ENCODE results near the gene GPC6.
A peak's percentile ranks its signal among the peaks of the same experiment; 100 is the strongest.

DNA sequence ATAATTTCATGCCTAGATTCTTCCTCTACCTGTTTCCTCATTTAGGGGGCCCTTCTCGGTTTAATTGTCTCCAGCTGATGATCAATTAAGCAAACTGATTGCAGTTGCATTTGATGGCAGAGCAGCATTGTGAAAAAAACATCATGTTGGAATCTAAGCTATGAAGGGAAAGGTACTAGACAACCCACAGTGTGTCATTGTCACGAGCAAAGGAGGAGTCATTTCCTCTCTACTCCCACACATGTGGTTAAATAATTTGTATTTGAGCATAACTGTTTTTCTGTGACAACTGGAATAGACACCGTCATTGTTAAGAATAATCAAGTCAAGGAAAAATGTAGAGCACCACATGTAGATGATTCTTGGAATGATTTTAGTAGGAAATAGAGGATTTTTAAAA is 1012.5 kb downstream of the GPC6 start:
- TF ChIP-seq EZH2 (IDR thresholded peaks at IDR 0.05; ENCODE audit: borderline replicate concordance, low read depth, low read length, severe bottlenecking) (no peak), POLR2A (IDR thresholded peaks at IDR 0.05; ENCODE audit: low read depth, low read length) (no peak), MYC (IDR thresholded peaks at IDR 0.05; ENCODE audit: low read depth, low read length) (no peak), JUN (IDR thresholded peaks at IDR 0.05; ENCODE audit: borderline replicate concordance, insufficient read depth, insufficient read length, low read depth) (peak; percentile 17), POLR2AphosphoS5 (IDR thresholded peaks at IDR 0.05; ENCODE audit: insufficient read depth, low read depth, low read length) (no peak), GATA2 (IDR thresholded peaks at IDR 0.05; ENCODE audit: insufficient read depth, insufficient read length, low read depth, low read length) (no peak), FOS (IDR thresholded peaks at IDR 0.05; ENCODE audit: borderline replicate concordance, insufficient read depth, low read length) (no peak)
- TF ChIP-seq, protein P1, sequence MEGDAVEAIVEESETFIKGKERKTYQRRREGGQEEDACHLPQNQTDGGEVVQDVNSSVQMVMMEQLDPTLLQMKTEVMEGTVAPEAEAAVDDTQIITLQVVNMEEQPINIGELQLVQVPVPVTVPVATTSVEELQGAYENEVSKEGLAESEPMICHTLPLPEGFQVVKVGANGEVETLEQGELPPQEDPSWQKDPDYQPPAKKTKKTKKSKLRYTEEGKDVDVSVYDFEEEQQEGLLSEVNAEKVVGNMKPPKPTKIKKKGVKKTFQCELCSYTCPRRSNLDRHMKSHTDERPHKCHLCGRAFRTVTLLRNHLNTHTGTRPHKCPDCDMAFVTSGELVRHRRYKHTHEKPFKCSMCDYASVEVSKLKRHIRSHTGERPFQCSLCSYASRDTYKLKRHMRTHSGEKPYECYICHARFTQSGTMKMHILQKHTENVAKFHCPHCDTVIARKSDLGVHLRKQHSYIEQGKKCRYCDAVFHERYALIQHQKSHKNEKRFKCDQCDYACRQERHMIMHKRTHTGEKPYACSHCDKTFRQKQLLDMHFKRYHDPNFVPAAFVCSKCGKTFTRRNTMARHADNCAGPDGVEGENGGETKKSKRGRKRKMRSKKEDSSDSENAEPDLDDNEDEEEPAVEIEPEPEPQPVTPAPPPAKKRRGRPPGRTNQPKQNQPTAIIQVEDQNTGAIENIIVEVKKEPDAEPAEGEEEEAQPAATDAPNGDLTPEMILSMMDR (IDR thresholded peaks at IDR 0.05; ENCODE audit: extremely low read depth in 1 of 2, insufficient read depth in 1 of 2, low read depth in 1 of 2, low read length in 2 of 2), result no peak
- TF ChIP-seq, protein P2, sequence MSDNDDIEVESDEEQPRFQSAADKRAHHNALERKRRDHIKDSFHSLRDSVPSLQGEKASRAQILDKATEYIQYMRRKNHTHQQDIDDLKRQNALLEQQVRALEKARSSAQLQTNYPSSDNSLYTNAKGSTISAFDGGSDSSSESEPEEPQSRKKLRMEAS (IDR thresholded peaks at IDR 0.05; ENCODE audit: insufficient read depth, insufficient read length), result no peak

All from endothelial cell of umbilical vein (primary cell).